ENCODE measurements around the gene PSMB10. TPM values are rescaled to one million over a fixed set of nuclear protein-coding genes. Genes with fewer than 3 reads are reported as not detected.

The PSMB10 gene
- total and polyA plus RNA-seq, 12 donors: 12.6 to 315 (median 62.1) TPM

GRCh38 chr16:67936880-67937605, 393 bp upstream of the PSMB10 start:
- peak in 4 of 7 donors; percentile 78 to 90 (median 82) for DNase-seq
- WGBS, 4 donors: 42 to 48% (median 44%) methylated on average over 6 of the region's 6 CpGs
- intact Hi-C loops (cut with DNase I): no loop called here
- TF ChIP-seq, protein P1, sequence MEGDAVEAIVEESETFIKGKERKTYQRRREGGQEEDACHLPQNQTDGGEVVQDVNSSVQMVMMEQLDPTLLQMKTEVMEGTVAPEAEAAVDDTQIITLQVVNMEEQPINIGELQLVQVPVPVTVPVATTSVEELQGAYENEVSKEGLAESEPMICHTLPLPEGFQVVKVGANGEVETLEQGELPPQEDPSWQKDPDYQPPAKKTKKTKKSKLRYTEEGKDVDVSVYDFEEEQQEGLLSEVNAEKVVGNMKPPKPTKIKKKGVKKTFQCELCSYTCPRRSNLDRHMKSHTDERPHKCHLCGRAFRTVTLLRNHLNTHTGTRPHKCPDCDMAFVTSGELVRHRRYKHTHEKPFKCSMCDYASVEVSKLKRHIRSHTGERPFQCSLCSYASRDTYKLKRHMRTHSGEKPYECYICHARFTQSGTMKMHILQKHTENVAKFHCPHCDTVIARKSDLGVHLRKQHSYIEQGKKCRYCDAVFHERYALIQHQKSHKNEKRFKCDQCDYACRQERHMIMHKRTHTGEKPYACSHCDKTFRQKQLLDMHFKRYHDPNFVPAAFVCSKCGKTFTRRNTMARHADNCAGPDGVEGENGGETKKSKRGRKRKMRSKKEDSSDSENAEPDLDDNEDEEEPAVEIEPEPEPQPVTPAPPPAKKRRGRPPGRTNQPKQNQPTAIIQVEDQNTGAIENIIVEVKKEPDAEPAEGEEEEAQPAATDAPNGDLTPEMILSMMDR (IDR thresholded peaks at IDR 0.05): no peak
- TF ChIP-seq POLR2A (IDR thresholded peaks at IDR 0.05): no peak
- no peaks in the 10 kb centered on the region for H3K27me3 ChIP-seq
- peak overlapping the region in 3 of 4 donors; percentile 78 to 99 (median 86) for H3K4me3 ChIP-seq
- H3K36me3 ChIP-seq (replicated peaks in 1 of 2): peaks cover 0 to 18% of the 10 kb centered on the region in 2 donors
- H3K4me1 ChIP-seq (replicated peaks in 1 of 2): peaks cover 8 to 19% of the 10 kb centered on the region in 2 donors
- H3K27ac ChIP-seq: peak overlapping the region; percentile 82 to 98 (median 90)
- no peaks in the 10 kb centered on the region for H3K9me3 ChIP-seq (replicated peaks in 1 of 3)

GRCh38 chr16:67935402-67936123, 1.1 kb downstream of the PSMB10 start:
- Histone ChIP-seq H3K27me3 (no peaks in the 10 kb centered on the region), H3K4me1 (replicated peaks in 1 of 2) (peaks cover 8 to 19% of the 10 kb centered on the region in 2 donors), H3K9me3 (replicated peaks in 1 of 3) (no peaks in the 10 kb centered on the region), H3K27ac (peak overlapping the region; percentile 82 to 98 (median 90)), H3K4me3 (peak overlapping the region; percentile 78 to 99 (median 92)), H3K36me3 (replicated peaks in 1 of 2) (peaks cover 0 to 18% of the 10 kb centered on the region in 2 donors)
- peak; percentile 46 to 71 for TF ChIP-seq POLR2A (IDR thresholded peaks at IDR 0.05)
- TF ChIP-seq, protein P1 (IDR thresholded peaks at IDR 0.05): peak in 1 of 6 experiments; percentile 22
- WGBS, 4 donors: 1 to 4% (median 2%) methylated on average over 15 to 55 of the region's 55 CpGs
- intact Hi-C loops (cut with DNase I): no loop called here
- peak; percentile 95 to 98 (median 97) for DNase-seq

DNA sequence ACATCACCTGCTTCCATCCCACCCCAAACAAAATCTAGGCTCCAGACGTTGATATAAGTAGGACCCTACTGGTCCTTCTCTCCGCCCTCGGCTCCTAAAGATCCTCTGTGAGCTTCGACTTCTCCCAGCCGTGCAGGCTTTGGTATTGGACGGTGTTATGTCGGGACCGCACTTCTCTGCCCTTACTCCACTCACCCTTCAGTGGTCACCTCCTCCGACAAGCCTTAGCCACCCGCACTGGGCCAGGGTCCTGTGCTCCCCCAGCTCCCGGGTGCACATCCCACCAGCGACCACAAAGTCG, 1.6 kb downstream of the PSMB10 start:
- H3K27ac ChIP-seq: peak overlapping the region in 4 of 5 donors; percentile 17 to 98 (median 58)
- no peaks in the 10 kb centered on the region for H3K27me3 ChIP-seq
- TF ChIP-seq, protein P1 (IDR thresholded peaks at IDR 0.05): no peak
- TF ChIP-seq POLR2A (IDR thresholded peaks at IDR 0.05): no peak
- H3K4me1 ChIP-seq (replicated peaks in 1 of 2): peaks cover 8 to 19% of the 10 kb centered on the region in 2 donors
- peak in 1 of 7 donors; percentile 44 for DNase-seq
- intact Hi-C loops (cut with DNase I): no loop called here
- no peaks in the 10 kb centered on the region for H3K9me3 ChIP-seq (replicated peaks in 1 of 3)
- 16 to 39% (median 28%) methylated on average over 9 to 13 of the region's 13 CpGs for whole genome bisulfite sequencing, 4 donors
- H3K4me3 ChIP-seq: peak overlapping the region in 2 of 4 donors; percentile 78 to 99
- peaks cover 0 to 21% of the 10 kb centered on the region in 2 donors for H3K36me3 ChIP-seq (replicated peaks in 1 of 2)

DNA sequence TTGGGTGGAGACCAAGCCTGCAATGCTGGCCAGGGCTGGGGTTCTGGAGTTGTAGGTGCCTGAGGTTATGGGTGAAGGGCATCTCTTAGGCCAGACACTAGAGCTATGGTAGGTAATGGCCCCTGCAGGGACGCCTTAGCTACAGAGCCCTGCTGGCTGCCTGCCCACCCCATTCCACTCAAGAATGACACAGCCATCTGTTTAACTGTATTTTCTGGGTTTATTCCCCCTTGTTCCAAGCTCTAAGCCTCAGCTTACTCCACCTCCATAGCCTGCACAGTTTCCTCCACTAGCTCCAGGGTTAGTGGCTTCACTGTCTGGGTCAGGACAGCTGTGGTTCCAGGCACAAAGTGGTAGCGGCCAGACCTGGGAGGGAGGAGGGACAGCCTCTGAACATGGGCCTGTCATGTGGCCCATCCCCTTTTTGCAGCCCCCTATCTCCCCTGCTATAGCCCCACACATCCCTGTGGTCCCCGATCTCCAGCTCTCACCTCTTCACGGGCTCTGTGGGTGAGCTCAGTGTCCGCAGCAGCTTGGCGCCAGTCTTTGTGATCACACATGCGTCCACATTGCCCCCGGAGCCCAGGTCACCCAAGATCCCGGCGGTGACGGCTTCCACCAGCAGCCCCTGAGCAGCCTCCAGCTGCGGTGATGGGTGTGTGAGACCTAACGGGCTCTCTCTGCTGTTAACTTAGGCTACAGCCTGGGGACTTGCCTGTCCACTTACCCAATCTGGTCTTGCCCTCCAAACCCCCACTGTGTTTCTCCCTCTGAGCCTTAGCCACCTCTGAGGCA, 2.1 kb downstream of the PSMB10 start:
- Histone ChIP-seq H3K27me3 (no peaks in the 10 kb centered on the region), H3K27ac (peak overlapping the region in 2 of 5 donors; percentile 90 to 98), H3K9me3 (replicated peaks in 1 of 3) (no peaks in the 10 kb centered on the region), H3K4me3 (no peak overlapping the region), H3K36me3 (replicated peaks in 1 of 2) (peaks cover 0 to 19% of the 10 kb centered on the region in 2 donors), H3K4me1 (replicated peaks in 1 of 2) (peaks cover 8 to 19% of the 10 kb centered on the region in 2 donors)
- DNase-seq: peak in 3 of 7 donors; percentile 30 to 45 (median 35)
- TF ChIP-seq POLR2A (IDR thresholded peaks at IDR 0.05): no peak
- intact Hi-C loops (cut with DNase I): no loop called here
- 61 to 89% (median 71%) methylated on average over 6 to 13 of the region's 13 CpGs for WGBS, 4 donors
